IMR-90 (cell line): ENCODE results near the gene SLC26A1. TPM values are rescaled to one million over a fixed set of nuclear protein-coding genes. Genes with fewer than 3 reads are reported as not detected.
A peak's percentile ranks its signal among the peaks of the same experiment; 100 is the strongest.

Experiments
- ATAC-seq: fragments of 200-7000 bp; cut with Tn5 transposase; 2 replicates; pipeline ENCODE4 v1.9.1; 2020; ENCODE audit warnings: low read depth, mild to moderate bottlenecking, moderate library complexity
- BruUV-seq: library from RNA; stranded (reverse); fragments of 400-500 nt; replicated peaks from 2 replicates; lab custom pipeline; 2021; lab: Mats Ljungman, UMichigan
- CTCF ChIA-PET: fragments of 300-600 bp; formaldehyde crosslinking; extraction: SDS; loops from one replicate; lab custom pipeline; 2021; ENCODE audit warnings: antibody characterized with exemption; lab: Yijun Ruan, JAX
- POLR2A ChIA-PET: fragments of 300-600 bp; sonication (Branson Sonifier 250); formaldehyde crosslinking; loops from one replicate; lab custom pipeline; 2022; ENCODE audit warnings: antibody characterized with exemption; ENCODE audit not compliant: unreplicated experiment; lab: Charles Lee
- DNase-seq: peaks from one replicate; pipeline ENCODE4 v3.0.0; 2013
- H2AFZ ChIP-seq: replicated peaks from 2 replicates; pipeline ENCODE3; 2013; ENCODE audit warnings: low read length, mild to moderate bottlenecking; ENCODE audit not compliant: poor library complexity
- H2AK5ac ChIP-seq: 2 replicates; pipeline ENCODE4 v1.6.1; 2013; ENCODE audit warnings: low read depth, low read length, inconsistent platforms
- H2AK9ac ChIP-seq: replicated peaks from 2 replicates; pipeline ENCODE3; 2013; ENCODE audit warnings: mild to moderate bottlenecking, low read depth, low read length, moderate library complexity; ENCODE audit not compliant: poor library complexity
- H2BK120ac ChIP-seq: 2 replicates; pipeline ENCODE4 v1.6.1; 2013; ENCODE audit warnings: low read depth, low read length, inconsistent platforms
- H2BK15ac ChIP-seq: 3 replicates; pipeline ENCODE4 v1.6.1; 2013; ENCODE audit warnings: low read depth, low read length, inconsistent platforms
- H2BK20ac ChIP-seq: 2 replicates; pipeline ENCODE4 v1.6.1; 2013; ENCODE audit warnings: low read depth, mild to moderate bottlenecking, inconsistent platforms, low read length, moderate library complexity
- H2BK5ac ChIP-seq: 2 replicates; pipeline ENCODE4 v1.6.1; 2013; ENCODE audit warnings: mild to moderate bottlenecking, low read depth, low read length, inconsistent platforms; ENCODE audit not compliant: poor library complexity, severe bottlenecking
- H3K14ac ChIP-seq: replicated peaks from 2 replicates; pipeline ENCODE4 v1.6.1; 2013; ENCODE audit warnings: low read depth, low read length, inconsistent platforms
- H3K18ac ChIP-seq: 2 replicates; pipeline ENCODE4 v1.6.1; 2013; ENCODE audit warnings: low read depth, low read length, control low read depth
- H3K23ac ChIP-seq: 2 replicates; pipeline ENCODE4 v1.6.1; 2013; ENCODE audit warnings: low read depth, low read length, inconsistent platforms
- H3K27ac ChIP-seq: 2 replicates; pipeline ENCODE4 v1.5.1; 2013; ENCODE audit warnings: mild to moderate bottlenecking, control low read depth, low read length; ENCODE audit not compliant: insufficient read depth
- H3K27me3 ChIP-seq: 2 replicates; pipeline ENCODE4 v1.6.1; 2013; ENCODE audit warnings: low read length; ENCODE audit not compliant: control insufficient read depth, insufficient read depth
- H3K36me3 ChIP-seq: 2 replicates; pipeline ENCODE4 v1.6.1; 2013; ENCODE audit warnings: low read length, mixed read lengths; ENCODE audit not compliant: control insufficient read depth, insufficient read depth
- H3K4ac ChIP-seq: 2 replicates; pipeline ENCODE4 v1.6.1; 2013; ENCODE audit warnings: low read depth, low read length, inconsistent platforms
- H3K4me1 ChIP-seq: 2 replicates; pipeline ENCODE4 v1.6.1; 2013; ENCODE audit warnings: low read length, mixed read lengths; ENCODE audit not compliant: control insufficient read depth, insufficient read depth
- H3K4me2 ChIP-seq: 2 replicates; pipeline ENCODE4 v1.6.1; 2013; ENCODE audit warnings: low read depth, mild to moderate bottlenecking, control low read depth, low read length, moderate library complexity
- H3K4me3 ChIP-seq: 2 replicates; pipeline ENCODE4 v1.5.1; 2013; ENCODE audit warnings: low read depth, mild to moderate bottlenecking, control low read depth, low read length, moderate library complexity; ENCODE audit not compliant: insufficient read depth
- H3K56ac ChIP-seq: 2 replicates; pipeline ENCODE4 v1.6.1; 2013; ENCODE audit warnings: low read length, inconsistent platforms; ENCODE audit not compliant: insufficient read depth; ENCODE audit errors: extremely low read depth
- H3K79me1 ChIP-seq, 2 experiments: 2 replicates each; pipeline ENCODE4 v1.6.1; 2013; ENCODE audit warnings: low read length in 2 of 2, inconsistent platforms in 1 of 2, low read depth in 1 of 2
- H3K9ac ChIP-seq: 2 replicates; pipeline ENCODE4 v1.6.1; 2013; ENCODE audit warnings: low read depth, low read length, control low read depth
- H3K9me1 ChIP-seq: 2 replicates; pipeline ENCODE4 v1.6.1; 2013; ENCODE audit warnings: low read length, inconsistent platforms; ENCODE audit not compliant: insufficient read depth
- H3K9me3 ChIP-seq: 2 replicates; pipeline ENCODE4 v1.6.1; 2013; ENCODE audit warnings: low read length; ENCODE audit not compliant: control insufficient read depth, insufficient read depth
- H4K20me1 ChIP-seq: 2 replicates; pipeline ENCODE4 v1.6.1; 2013; ENCODE audit warnings: low read length, inconsistent platforms; ENCODE audit not compliant: insufficient read depth
- H4K5ac ChIP-seq: 2 replicates; pipeline ENCODE4 v1.6.1; 2013; ENCODE audit warnings: mild to moderate bottlenecking, low read depth, low read length, control low read depth
- H4K8ac ChIP-seq, 2 experiments: 2 replicates each; pipeline ENCODE4 v1.6.1; 2013; ENCODE audit warnings: low read depth in 2 of 2, low read length in 2 of 2, control low read depth in 1 of 2, inconsistent platforms in 1 of 2
- H4K91ac ChIP-seq: 2 replicates; pipeline ENCODE4 v1.6.1; 2013; ENCODE audit warnings: low read depth, low read length, inconsistent platforms; ENCODE audit not compliant: insufficient read depth
- BHLHE40 ChIP-seq: fragments of 150-350 bp; IDR thresholded peaks from 2 replicates; pipeline ENCODE4 v1.6.1; 2016; ENCODE audit warnings: mild to moderate bottlenecking, low read depth, low read length
- CEBPB ChIP-seq: IDR thresholded peaks from 2 replicates; pipeline ENCODE4 v1.6.1; 2012; ENCODE audit warnings: low read depth, low read length, improper control_type of control experiment
- CHD1 ChIP-seq: IDR thresholded peaks from 2 replicates; pipeline ENCODE4 v1.6.1; 2012; ENCODE audit warnings: low read depth, low read length, improper control_type of control experiment
- CTCF ChIP-seq: conservative IDR thresholded peaks from 2 replicates; pipeline ENCODE4 v1.5.1; 2012; ENCODE audit warnings: mild to moderate bottlenecking, low read depth, low read length, improper control_type of control experiment
- ELK1 ChIP-seq: fragments of 150-350 bp; IDR thresholded peaks from 2 replicates; pipeline ENCODE4 v1.6.1; 2016; ENCODE audit warnings: low read depth, mild to moderate bottlenecking, low read length, moderate library complexity, borderline replicate concordance
- FOS ChIP-seq: fragments of 150-350 bp; IDR thresholded peaks from 2 replicates; pipeline ENCODE4 v1.6.1; 2016; ENCODE audit warnings: low read depth, low read length
- MAFK ChIP-seq: IDR thresholded peaks from 2 replicates; pipeline ENCODE4 v1.6.1; 2012; ENCODE audit warnings: low read depth, low read length, improper control_type of control experiment
- MAZ ChIP-seq: IDR thresholded peaks from 2 replicates; pipeline ENCODE4 v1.6.1; 2012; ENCODE audit warnings: low read depth, mild to moderate bottlenecking, low read length, improper control_type of control experiment, moderate library complexity, borderline replicate concordance
- MXI1 ChIP-seq: IDR thresholded peaks from 2 replicates; pipeline ENCODE4 v1.6.1; 2012; ENCODE audit warnings: low read depth, mild to moderate bottlenecking, low read length, moderate library complexity, borderline replicate concordance
- NFE2L2 ChIP-seq: fragments of 150-350 bp; IDR thresholded peaks from 2 replicates; pipeline ENCODE4 v1.6.1; 2016; ENCODE audit warnings: low read depth, mild to moderate bottlenecking, low read length
- POLR2A ChIP-seq: IDR thresholded peaks from 2 replicates; pipeline ENCODE4 v1.6.1; 2012; ENCODE audit warnings: mild to moderate bottlenecking, low read depth, low read length
- RAD21 ChIP-seq: IDR thresholded peaks from 2 replicates; pipeline ENCODE4 v1.6.1; 2012; ENCODE audit warnings: low read length, improper control_type of control experiment
- RCOR1 ChIP-seq: IDR thresholded peaks from 2 replicates; pipeline ENCODE4 v1.6.1; 2012; ENCODE audit warnings: mild to moderate bottlenecking, low read length, improper control_type of control experiment; ENCODE audit not compliant: insufficient replicate concordance
- RFX5 ChIP-seq: IDR thresholded peaks from 2 replicates; pipeline ENCODE4 v1.8.0; 2012; ENCODE audit warnings: low read depth, mild to moderate bottlenecking, low read length, moderate library complexity
- SMC3 ChIP-seq: fragments of 150-350 bp; IDR thresholded peaks from 2 replicates; pipeline ENCODE4 v1.6.1; 2016; ENCODE audit warnings: low read depth, mild to moderate bottlenecking, antibody characterized with exemption, low read length, moderate library complexity
- USF2 ChIP-seq: fragments of 150-350 bp; IDR thresholded peaks from 2 replicates; pipeline ENCODE4 v1.6.1; 2017; ENCODE audit warnings: mild to moderate bottlenecking, antibody characterized with exemption, low read length, low read depth
- WGBS, 2 experiments: methylation state at CpG; one replicate each; pipeline versions ENCODE4 v1.1.5 to v1.1.7; 2013; ENCODE audit warnings: missing lambda C conversion rate in 2 of 2; ENCODE audit not compliant: insufficient read length in 1 of 2; ENCODE audit errors: extremely low coverage in 2 of 2; 5-methylcytosine and 5-hydroxymethylcytosine counted together
- dilution Hi-C: fragments of 300-500 bp; cut with HindIII; formaldehyde crosslinking; loops from one replicate; pipeline ENCODE4 v1.14.3; 2018; ENCODE audit warnings: low sequenced_read_pairs; ENCODE audit not compliant: unreplicated experiment
- in situ Hi-C: fragments of 300-500 bp; cut with MboI; formaldehyde crosslinking; loops from 3 replicates; pipeline ENCODE4 v1.14.3; 2019; ENCODE audit warnings: low sequenced_read_pairs, inconsistent platforms, mixed read lengths
- intact Hi-C: fragments of 100-400 bp; cut with micrococcal nuclease; formaldehyde crosslinking; loops from 2 replicates; pipeline ENCODE4 v1.10.0; 2022
- polyA plus RNA-seq, 3 experiments: library from polyadenylated mRNA; depleted of rRNA; stranded (reverse); fragments of >200 nt; gene quantifications; 2 replicates each; pipeline ENCODE4 v1.2.3, GENCODE V29; 2012; ENCODE audit warnings: low replicate concordance in 1 of 3
- total RNA-seq: library from RNA; depleted of rRNA; stranded (reverse); fragments of >200 nt; gene quantifications from 2 replicates; pipeline ENCODE4 v1.2.3, GENCODE V29; 2012

Gene SLC26A1
- total and polyA plus RNA-seq, 2 of the 4 experiments (the other 2 are of a cell fraction): 0.09 TPM; not detected in 1

GRCh38 chr4:1001561-1002130 lies 8.4 kb upstream of the SLC26A1 start:
- no TSS peak for BruUV-seq
- intact Hi-C loops: no loop called here
- dilution Hi-C loops: no loop called here
- no peak overlapping the region for H2AK5ac ChIP-seq
- CTCF ChIA-PET: no interaction called here
- H3K4me1 ChIP-seq: peaks cover 4% of the 10 kb centered on the region; the same call in 1 of the 2 replicates
- no peak overlapping the region for H3K56ac ChIP-seq
- ATAC-seq (no peak), DNase-seq (no peak)
- H2BK5ac ChIP-seq: no peak overlapping the region
- no peak overlapping the region for H4K5ac ChIP-seq
- TF ChIP-seq SMC3 (no peak), FOS (no peak), CHD1 (no peak), RCOR1 (no peak), MAFK (no peak), USF2 (no peak), MXI1 (no peak), BHLHE40 (no peak), RFX5 (no peak), POLR2A (no peak), MAZ (no peak), CTCF (no peak), RAD21 (no peak), ELK1 (no peak), CEBPB (no peak), NFE2L2 (no peak)
- H2AK9ac ChIP-seq: no peak overlapping the region
- H2BK15ac ChIP-seq: no peak overlapping the region
- 27% methylated on average over 19 of the region's 48 CpGs; no CpG with 5 or more reads in 1 of the 2 experiments for WGBS, 2 experiments
- H3K79me1 ChIP-seq: no peaks in the 10 kb centered on the region
- H3K36me3 ChIP-seq: no peaks in the 10 kb centered on the region
- H3K4me2 ChIP-seq: no peak overlapping the region
- H3K9ac ChIP-seq: no peak overlapping the region
- no peak overlapping the region for H3K4ac ChIP-seq
- H2BK120ac ChIP-seq: no peak overlapping the region
- H3K18ac ChIP-seq: no peak overlapping the region
- H2BK20ac ChIP-seq: no peak overlapping the region
- H4K91ac ChIP-seq: no peak overlapping the region
- peaks cover 67% of the 10 kb centered on the region for H3K27me3 ChIP-seq
- peaks cover under 1% of the 10 kb centered on the region for H3K9me3 ChIP-seq
- H2AFZ ChIP-seq: peak overlapping the region; percentile 0
- POLR2A ChIA-PET: no interaction called here
- no peaks in the 10 kb centered on the region for H3K9me1 ChIP-seq
- H3K23ac ChIP-seq: no peak overlapping the region
- peaks cover 9% of the 10 kb centered on the region for H4K20me1 ChIP-seq
- H3K27ac ChIP-seq: no peak overlapping the region
- H4K8ac ChIP-seq: no peak overlapping the region
- in situ Hi-C loops: no loop called here
- no peak overlapping the region for H3K4me3 ChIP-seq
- no peak overlapping the region for H3K14ac ChIP-seq
